NCI-H2107 treated with DMSO at 0.1 percent for 48 hours (cell line): ENCODE measurements around the gene BTNL9.
"Not testable (repeated sequence)": the region's sequence is repeated elsewhere in the genome, so short reads cannot be mapped to it uniquely, and the experiment has no call there.

Source experiments
- DNase-seq: peaks from one replicate; lab custom pipeline; 2025; ENCODE audit not compliant: unreplicated experiment; lab: John Stamatoyannopoulos, UW

BTNL9 gene

DNA sequence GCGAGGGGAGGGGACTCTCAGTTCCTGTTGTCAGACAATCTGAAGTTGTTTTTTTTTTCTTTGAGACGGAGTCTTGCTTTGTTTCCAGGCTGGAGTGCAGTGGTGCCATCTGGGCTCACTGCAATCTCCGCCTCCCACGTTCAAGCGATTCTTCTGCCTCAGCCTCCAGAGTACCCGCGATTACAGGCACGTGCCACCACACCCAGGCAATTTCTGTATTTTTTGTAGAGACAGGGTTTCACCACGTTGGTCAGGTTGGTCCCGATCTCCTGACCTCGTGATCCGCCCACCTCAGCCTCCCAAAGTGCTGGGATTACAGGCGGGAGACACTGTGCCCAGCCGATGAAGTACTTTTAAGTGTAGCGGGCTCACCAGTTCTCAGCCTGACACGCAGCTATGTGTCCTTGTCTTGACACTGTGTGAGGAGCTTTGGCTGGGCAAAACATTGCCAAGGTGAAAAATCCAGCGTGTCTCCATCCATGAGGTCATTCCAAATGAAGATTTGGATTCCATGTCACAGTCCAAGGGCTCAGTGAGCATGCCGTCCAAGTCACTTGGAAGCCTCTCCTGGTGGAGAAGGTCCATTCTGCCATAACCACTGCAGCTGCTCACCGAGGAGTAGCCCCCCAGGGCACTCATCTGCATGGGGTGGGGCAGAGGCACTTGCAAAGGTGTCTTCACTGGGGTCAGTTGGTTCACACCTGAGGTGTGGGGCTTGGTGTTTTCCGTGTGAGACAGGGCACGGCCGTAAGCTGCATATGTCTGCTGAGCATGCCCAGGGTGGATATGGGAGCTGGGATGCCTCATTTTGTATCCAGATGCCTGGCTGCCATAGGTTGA, 58.9 kb downstream of the BTNL9 start:
- DNase-seq: no peak

DNA sequence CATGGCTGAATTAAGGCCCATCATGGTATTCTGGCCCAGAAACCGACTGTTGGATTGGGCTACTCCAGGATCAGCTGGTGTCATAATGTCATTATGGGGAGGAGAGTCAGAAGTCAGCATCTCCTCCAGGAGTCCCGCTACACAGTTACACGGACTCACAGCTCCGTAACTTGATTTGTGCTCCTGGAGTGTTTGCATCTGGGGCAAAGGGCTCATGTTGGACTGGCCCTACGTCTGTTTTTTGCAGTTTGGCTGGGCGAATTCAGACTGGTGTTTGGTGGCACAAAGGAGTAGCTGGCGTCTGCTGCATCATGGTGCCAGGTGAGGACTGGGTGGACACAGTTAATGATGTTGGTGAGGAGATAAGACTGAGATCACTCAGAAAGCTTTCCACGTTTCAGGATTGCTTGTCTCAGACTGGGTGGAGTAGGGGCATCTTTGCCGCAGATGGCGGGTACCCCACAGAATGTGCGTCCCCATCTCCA, 59.6 kb downstream of the BTNL9 start:
- no peak for DNase-seq

DNA sequence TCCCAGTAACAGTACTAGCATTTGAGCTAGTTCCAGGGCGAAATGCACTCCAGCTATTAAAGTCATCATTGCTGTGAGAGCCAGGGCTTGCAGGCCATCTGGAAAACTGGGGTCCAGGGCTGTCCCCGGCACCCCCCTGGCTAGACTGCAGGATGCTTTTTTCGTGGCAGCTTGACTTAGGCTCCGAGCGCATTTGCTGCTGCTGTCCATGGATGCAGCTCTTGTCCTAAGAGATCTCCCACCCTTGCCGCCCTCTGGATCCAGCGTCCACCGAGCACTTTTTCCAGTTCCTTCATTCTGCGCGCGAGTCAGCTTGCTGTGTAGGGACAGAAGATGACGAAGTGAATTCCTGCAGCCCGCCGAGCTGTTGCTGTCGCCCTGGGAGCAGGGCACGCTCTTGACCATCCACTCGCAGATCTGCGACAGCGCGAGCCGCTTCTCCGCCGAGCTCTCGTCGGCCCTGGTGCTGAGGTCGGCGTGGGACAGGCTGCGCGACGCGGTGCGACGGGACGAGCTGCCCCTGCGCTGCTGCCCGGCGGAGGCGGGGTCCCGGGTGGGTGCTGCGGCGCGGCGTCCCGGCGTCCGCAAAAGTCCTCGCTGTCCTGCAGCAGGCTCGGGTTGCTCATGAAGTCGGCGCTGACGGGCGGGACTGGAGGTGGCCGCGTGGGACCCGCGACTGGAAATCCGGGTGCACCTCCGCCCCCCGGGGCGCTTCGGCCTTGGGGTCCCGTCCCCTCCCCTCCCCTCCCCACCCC, 60.2 kb downstream of the BTNL9 start:
- no peak for DNase-seq

DNA sequence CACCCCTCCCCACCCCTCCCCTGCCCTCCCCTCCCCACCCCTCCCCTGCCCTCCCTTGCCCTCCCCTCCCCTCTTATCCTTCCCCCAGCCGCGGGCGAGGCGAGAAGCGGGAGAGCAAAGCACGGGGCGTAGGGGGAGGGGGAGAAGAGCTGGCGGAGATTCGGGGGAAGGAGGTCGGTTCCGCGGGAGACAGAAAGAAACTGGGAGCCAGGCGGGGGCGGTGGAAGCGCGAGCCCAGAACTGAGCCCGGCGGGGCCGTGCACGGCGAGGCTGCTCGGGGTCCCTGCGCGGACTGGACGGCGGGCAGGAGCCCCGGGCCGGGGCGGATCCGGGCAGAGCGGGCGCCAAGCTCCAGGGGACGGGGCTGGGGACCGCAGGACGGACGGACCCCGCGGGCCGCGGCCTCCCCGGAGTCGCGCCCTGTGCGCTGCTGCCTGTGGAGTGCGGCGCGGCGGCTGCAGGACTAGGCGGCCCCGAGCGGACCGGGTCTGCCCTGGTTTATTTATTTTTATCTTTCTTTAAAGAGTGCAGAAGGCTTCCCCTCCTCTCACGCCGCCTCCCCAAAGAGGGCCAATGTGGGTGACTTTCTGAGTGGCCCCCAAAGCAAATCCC, 61.1 kb downstream of the BTNL9 start:
- not testable (repeated sequence) for DNase-seq

DNA sequence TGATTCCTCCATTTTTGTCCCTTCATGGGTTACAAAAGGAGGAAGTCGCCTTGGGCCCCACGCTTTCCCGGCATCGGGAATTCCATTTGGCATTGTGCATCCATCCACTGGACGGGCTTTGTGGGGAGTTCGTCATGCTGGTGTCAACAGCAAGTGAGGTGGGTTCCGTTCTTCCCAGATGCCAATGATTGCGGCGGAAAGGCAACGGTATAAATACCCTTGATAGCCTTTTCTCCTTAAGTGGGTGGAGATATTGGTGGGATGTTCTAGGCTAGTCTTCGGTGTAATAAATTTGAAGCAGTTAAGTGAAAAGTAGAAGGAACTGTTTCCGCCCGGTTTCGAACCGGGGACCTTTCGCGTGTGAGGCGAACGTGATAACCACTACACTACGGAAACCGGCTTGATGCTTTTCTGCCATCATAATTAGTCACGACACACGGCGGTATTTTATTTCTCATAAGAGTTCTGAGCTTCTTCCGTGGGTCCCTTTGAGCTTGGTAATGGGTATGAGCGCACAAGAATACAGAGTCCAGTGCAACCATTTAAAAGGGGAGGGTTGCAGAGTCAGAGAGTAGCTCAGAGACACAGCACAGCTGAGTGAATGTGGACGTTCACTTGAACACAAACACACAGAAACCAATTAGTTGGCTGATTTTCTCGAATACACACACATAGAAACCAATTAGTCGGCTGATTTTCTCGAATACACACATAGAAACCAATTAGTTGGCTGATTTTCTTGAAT, 62.0 kb downstream of the BTNL9 start:
- DNase-seq: not testable (repeated sequence)

DNA sequence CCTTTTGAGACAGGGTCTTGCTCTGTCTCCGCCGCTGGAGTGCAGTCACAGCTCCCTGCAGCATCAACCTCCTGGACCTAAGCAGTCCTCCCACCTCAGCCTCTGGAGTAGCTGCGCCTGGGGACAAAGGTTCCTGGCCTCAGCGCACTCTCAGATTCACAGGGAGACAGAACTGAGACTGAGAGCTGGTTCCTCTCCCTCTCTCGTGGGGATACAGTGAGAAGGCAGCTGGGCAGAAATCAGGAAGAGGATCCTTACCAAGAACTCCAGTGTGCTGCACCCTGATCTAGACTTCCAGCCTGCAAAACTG, 64.1 kb downstream of the BTNL9 start:
- DNase-seq: not testable (repeated sequence)

DNA sequence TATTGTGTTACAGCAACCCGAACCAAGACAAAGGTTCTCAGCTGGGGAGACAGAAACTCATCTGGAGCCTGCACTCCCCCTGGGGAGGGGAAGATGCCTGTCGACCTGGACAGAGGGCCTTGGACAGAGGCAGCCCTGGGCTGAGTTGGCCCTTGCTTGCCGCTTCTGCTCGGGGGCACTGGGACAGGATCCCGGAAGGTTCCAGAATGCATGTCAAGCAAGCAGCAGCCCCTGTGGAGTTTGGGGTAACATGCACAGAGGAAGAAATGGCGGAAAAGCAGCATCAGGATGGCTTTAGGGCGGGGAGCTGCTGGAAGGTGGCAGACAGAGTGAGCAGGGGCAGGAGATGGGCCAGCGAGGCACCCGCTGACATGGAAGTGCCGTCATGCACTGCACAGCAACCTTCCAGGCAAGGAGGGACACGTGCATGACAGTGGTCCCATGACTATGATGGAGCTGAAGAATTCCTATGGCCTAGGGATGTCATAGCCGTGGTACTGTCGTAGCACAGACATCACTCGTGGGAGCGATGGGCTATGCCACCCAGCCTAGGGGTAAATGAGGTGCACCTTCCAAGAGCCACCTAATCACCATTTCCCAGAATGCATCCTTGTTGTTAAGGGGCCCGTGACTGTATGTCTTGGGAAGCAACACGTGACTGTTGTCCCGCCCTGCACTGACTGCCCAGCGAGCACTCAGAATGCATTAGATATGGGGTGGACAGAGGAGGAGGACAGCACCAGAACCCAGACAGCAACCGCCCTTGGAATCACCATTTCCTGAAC, 64.7 kb downstream of the BTNL9 start:
- not testable (repeated sequence) for DNase-seq

DNA sequence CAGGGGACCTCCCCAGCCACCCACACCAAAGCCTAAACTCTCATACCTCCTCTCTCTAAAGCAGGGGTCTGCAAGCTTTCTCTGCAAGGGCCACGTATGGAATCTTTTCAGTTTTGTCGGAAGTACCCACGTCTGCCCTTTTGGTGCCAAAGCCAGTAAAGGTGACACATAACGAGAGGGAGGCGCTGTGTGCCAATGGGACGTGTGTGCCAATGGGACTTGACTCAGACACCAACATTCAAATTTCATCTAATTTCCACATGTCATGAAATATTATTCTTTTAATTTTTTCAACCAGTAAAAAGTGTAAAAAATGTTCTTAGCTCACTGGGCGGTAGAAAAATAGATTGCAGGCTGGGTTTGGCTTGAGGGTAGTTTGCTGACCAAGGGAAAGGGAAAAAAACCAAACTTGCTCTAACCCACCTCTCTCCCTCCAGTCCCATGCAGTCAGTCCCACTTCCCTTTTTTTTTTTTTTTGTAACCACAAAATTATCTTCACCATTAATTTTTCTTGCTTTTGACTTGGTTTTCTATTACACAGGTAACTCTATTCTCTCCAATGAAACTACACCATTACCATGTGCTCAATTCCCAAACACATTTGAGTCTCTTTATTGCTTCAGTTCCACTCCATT, 65.4 kb downstream of the BTNL9 start:
- no peak for DNase-seq

DNA sequence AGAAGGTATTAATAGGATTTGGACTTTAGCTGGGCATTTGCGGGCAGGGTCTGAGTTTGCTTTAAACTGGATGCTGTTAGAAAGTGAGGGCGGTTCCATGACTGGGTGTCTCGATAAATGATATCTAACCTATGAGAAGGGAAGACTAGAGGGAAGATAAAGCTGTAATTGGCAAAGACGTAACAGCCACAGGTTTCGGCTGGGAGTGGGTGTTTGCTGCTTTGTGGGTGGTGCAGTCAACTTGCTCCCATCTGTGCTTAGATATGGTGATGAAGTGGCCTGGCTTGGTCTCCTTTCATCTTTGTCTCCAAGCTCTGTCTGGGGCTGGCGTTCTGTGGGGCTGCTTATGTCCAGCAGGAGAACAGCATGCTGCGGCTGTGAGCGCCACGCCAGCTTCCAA, 67.6 kb downstream of the BTNL9 start:
- no peak for DNase-seq

DNA sequence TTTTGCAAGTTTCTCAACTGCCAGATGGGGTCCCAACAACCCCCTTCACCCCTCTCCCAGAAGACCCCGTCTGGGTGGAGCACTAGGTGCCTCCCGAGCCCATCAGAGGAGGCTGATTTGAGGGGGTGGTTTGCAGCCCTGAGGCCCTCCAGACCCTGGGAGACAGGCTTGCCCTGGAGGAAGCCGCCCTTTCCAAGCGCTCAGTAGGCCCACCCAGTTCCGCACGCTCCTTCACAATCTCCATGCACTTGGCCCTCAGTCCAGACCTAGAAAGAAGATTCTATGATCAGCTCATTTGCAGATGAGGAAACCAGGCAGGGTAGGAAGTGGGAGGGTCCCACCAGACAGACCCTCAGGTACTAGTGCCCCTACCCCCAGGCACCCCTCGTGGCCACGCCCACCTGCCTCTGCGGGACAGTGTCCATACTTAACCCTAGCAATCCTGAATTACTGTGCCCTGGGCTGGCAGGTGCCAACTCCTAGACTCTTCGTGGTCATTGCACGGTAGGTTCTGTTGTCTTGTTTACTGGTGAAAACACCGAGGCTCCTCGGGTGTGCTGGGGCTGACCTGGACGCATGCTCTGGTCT, 68.6 kb downstream of the BTNL9 start:
- no peak for DNase-seq

DNA sequence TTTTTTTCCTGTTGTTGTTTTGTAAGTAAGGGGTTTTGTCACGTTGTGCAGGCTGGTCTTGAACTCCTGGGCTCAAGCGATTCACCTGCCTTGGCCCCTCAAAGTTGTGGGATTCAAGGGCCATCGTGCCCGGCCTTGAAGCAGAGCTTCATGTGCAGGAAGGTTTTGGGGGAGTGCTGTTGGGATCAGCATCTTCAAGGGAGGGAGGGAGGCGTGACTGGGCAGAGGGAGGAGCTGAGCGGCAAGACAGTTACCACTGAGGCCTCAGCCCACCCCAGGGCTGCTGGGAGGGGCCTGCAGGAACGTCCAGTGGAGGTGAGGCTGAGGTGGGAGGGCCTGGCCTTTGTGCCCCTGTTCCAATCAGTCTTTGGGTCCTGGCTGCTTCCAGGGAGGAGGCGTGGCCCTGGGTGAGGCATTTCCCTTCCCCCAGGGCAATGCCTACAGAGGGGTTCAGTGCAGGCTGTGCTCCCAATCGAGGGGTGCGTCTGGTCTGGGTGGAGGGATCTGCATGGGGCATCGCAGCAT, 69.5 kb downstream of the BTNL9 start:
- no peak for DNase-seq

DNA sequence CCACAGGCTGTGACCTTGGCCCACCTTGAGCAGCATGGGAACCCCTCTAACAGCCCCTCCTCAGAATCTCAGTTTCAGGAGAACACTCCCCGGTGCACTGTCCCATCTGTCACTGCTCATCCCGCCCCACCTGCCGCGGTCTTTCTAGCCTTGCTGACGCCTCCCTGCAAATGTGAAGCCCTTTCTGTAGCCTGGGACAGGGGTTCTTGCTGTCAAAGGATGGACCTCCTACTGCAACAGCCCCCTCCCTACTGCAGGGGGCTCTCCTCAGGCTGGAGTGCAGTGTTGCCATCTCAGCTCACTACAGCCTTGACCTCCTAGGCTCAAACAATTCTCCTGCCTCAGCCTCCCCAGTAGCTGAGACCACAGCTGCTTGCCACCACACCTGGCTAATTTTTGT, 70.9 kb downstream of the BTNL9 start:
- DNase-seq: no peak
